HUES48 (cell line): ENCODE measurements around the gene PIGM.
"Not testable (repeated sequence)": the region's sequence is repeated elsewhere in the genome, so short reads cannot be mapped to it uniquely, and the experiment has no call there.

Source experiments
- H3K27ac ChIP-seq: one replicate; pipeline ENCODE4 v1.7.0; 2013; ENCODE audit warnings: low read depth, low read length, inconsistent platforms
- H3K27me3 ChIP-seq: 2 replicates; pipeline ENCODE4 v1.6.1; 2013; ENCODE audit warnings: mild to moderate bottlenecking, low read length; ENCODE audit not compliant: control insufficient read depth, insufficient read depth
- H3K36me3 ChIP-seq: 2 replicates; pipeline ENCODE4 v1.6.1; 2013; ENCODE audit warnings: low read length; ENCODE audit not compliant: control insufficient read depth, insufficient read depth
- H3K4me1 ChIP-seq: 2 replicates; pipeline ENCODE4 v1.6.1; 2013; ENCODE audit warnings: mild to moderate bottlenecking, low read length; ENCODE audit not compliant: control insufficient read depth, insufficient read depth
- H3K4me3 ChIP-seq: 2 replicates; pipeline ENCODE4 v1.5.1; 2013; ENCODE audit warnings: mild to moderate bottlenecking, low read depth, low read length
- H3K9ac ChIP-seq: 2 replicates; pipeline ENCODE4 v1.6.1; 2013; ENCODE audit warnings: mild to moderate bottlenecking, low read depth, low read length, moderate library complexity
- H3K9me3 ChIP-seq: 2 replicates; pipeline ENCODE4 v1.6.1; 2013; ENCODE audit warnings: low read length; ENCODE audit not compliant: control insufficient read depth, insufficient read depth

The PIGM gene

DNA sequence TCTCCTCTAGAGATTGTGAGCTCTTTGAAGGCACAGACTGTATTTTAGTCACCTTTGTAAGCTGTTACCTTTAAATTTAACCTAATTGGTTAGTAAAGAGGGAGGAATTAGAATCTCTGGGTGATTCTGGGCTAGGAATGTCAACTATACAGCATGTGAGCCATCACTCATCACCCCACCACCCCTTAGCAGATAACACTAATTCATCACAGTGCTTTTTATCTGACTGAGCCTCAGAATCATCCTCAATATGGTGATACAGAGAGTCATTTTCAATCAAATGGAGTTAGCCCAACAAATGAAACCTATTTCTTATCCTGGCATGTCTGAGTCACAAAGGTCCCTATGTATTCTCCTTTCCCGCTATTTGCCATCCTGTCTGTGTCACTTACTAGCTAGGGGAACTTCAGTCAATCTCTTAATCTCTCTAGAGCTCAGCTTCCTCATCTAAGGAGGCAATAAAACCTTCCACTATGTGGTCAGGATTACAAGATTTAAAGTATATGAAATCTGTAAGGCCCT lies 24.9 kb upstream of the PIGM start:
- Histone ChIP-seq H3K9ac (no peak overlapping the region), H3K27ac (no peak overlapping the region), H3K9me3 (no peaks in the 10 kb centered on the region), H3K27me3 (peaks cover 4% of the 10 kb centered on the region; the same call in 1 of the 2 replicates), H3K4me1 (peaks cover 5% of the 10 kb centered on the region; the same call in 1 of the 2 replicates), H3K36me3 (no peaks in the 10 kb centered on the region), H3K4me3 (no peak overlapping the region)

DNA sequence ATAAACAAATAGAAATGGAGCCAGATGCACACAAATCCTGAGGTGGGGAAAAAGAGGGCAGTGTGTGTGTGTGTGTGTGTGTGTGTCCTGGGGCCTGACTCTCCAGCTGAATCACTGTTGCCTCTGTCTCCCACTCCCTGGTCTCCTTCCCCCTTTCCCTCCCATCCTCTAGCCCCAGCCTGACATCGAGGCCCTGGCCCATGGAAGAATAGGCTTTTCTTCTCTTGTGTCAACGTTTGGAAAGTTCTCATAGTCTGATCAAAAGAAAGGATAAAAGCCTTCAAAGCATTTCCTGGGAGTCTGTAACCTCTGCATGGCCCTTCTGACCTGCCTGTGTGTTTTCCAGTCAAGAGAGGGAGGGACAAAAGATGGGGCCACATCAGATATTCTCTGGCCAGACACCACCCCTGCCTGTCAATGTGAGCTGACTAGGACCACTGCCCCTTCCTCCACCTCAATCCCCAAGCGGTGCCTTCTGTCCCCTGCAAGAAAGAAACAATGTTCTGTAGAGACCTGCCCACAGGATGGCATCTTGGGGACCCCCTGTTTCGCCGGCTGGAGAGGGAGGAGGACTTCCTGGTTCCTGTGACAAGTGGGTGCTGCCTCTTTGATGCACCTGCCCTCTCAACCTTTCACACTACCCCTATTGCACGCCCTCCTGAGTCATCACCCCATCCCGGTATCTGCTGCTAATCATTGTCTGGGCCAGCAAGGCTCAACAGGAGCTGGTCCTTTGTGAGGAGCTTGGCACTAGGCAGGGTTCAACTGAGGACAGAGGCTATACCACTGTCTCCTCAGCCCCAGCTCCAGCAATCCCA lies 22.0 kb upstream of the PIGM start:
- Histone ChIP-seq H3K27ac (no peak overlapping the region), H3K27me3 (peaks cover 7% of the 10 kb centered on the region; the same call in 1 of the 2 replicates), H3K9ac (no peak overlapping the region), H3K4me3 (no peak overlapping the region), H3K36me3 (no peaks in the 10 kb centered on the region), H3K4me1 (peaks cover 6% of the 10 kb centered on the region), H3K9me3 (no peaks in the 10 kb centered on the region)

DNA sequence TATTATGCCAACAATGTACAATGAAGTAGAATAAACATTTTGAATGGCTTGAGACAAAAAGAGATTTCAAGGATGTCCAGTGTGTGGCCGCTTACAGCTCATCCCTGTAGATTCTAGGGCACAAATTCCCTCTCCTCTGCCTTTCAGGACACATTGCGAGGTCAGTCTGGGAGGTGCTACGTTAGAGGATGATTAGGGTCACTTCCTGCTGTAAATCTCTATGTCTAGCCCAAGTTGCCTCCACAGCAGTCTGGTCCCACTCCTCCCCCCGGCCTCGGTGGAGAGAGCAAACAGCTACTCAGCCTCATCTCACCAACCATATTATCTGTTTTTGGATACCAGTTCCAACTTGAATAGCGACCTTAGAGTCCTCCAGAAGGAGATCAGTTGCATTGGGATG lies 21.1 kb upstream of the PIGM start:
- Histone ChIP-seq H3K4me1 (peaks cover 14% of the 10 kb centered on the region), H3K9me3 (no peaks in the 10 kb centered on the region), H3K36me3 (no peaks in the 10 kb centered on the region), H3K27me3 (peaks cover 7% of the 10 kb centered on the region; the same call in 1 of the 2 replicates), H3K4me3 (no peak overlapping the region), H3K9ac (no peak overlapping the region), H3K27ac (no peak overlapping the region)

GRCh38 chr1:160050619-160051018 lies 18.8 kb upstream of the PIGM start:
- Histone ChIP-seq H3K27me3 (peaks cover 7% of the 10 kb centered on the region; the same call in 1 of the 2 replicates), H3K9me3 (no peaks in the 10 kb centered on the region), H3K36me3 (no peaks in the 10 kb centered on the region), H3K4me1 (peaks cover 32% of the 10 kb centered on the region), H3K4me3 (no peak overlapping the region), H3K27ac (no peak overlapping the region), H3K9ac (no peak overlapping the region)

- H3K36me3 ChIP-seq, H3K9ac ChIP-seq, H3K9me3 ChIP-seq, H3K27ac ChIP-seq, H3K4me3 ChIP-seq, H3K27me3 ChIP-seq: not testable (repeated sequence)
- peaks cover 32% of the 10 kb centered on the region for H3K4me1 ChIP-seq
Observed at GRCh38 chr1:160050182-160050581, 18.4 kb upstream of the PIGM start.

DNA sequence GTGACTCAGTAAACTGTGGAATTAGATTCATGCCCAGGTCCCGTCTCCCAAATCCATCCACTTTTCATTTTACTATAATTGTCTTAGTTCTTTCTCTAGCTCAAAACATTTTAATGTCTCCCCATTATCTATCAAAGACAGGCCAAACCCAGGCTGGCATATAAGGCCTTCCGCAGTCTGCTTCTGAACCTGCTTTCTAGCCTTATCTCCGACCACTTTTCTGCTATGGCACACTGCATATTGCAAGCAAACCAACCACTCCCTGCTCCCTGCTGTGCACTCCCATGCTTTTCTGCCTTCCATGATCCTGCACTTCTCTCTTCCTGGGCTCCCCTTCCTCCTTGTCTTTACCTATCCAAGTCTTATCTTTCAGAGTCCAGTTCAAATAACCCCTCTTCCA lies 17.3 kb upstream of the PIGM start:
- H3K9me3 ChIP-seq: no peaks in the 10 kb centered on the region
- H3K4me3 ChIP-seq: no peak overlapping the region
- H3K27me3 ChIP-seq: peaks cover 7% of the 10 kb centered on the region; the same call in 1 of the 2 replicates
- H3K4me1 ChIP-seq: peaks cover 32% of the 10 kb centered on the region
- H3K9ac ChIP-seq: no peak overlapping the region
- H3K36me3 ChIP-seq: no peaks in the 10 kb centered on the region
- H3K27ac ChIP-seq: no peak overlapping the region

DNA sequence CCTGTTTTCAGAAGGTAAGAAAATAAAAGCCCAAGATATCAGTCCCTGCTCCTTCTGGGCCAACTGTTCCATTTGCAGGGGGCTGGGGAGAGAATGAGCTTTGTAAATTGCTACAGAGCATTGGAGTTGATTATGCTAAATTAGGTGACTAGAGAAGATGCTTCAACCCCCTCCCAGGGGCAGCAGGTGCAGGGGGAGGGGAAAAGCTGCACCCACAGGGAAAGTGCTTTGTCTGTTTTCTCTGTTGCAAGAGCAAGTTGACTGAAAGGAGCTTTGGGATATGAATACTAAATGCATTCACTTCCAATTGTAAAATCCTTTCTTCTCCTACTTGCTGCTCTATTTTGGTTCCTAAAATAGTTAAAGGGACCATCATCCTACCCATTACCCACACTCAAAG lies 16.5 kb upstream of the PIGM start:
- peaks cover 7% of the 10 kb centered on the region; the same call in 1 of the 2 replicates for H3K27me3 ChIP-seq
- H3K9me3 ChIP-seq: no peaks in the 10 kb centered on the region
- no peaks in the 10 kb centered on the region for H3K36me3 ChIP-seq
- H3K4me3 ChIP-seq: 0 out of 2 replicates have a peak overlapping the region, but pooled peaks have one; percentile 16
- H3K4me1 ChIP-seq: peaks cover 32% of the 10 kb centered on the region
- H3K27ac ChIP-seq: peak overlapping the region; percentile 41
- no peak overlapping the region for H3K9ac ChIP-seq

GRCh38 chr1:160047111-160047991 lies 15.6 kb upstream of the PIGM start:
- no peak overlapping the region for H3K9ac ChIP-seq
- H3K27ac ChIP-seq: no peak overlapping the region
- H3K9me3 ChIP-seq: no peaks in the 10 kb centered on the region
- H3K27me3 ChIP-seq: peaks cover 7% of the 10 kb centered on the region; the same call in 1 of the 2 replicates
- no peak overlapping the region for H3K4me3 ChIP-seq
- no peaks in the 10 kb centered on the region for H3K36me3 ChIP-seq
- H3K4me1 ChIP-seq: peaks cover 32% of the 10 kb centered on the region

DNA sequence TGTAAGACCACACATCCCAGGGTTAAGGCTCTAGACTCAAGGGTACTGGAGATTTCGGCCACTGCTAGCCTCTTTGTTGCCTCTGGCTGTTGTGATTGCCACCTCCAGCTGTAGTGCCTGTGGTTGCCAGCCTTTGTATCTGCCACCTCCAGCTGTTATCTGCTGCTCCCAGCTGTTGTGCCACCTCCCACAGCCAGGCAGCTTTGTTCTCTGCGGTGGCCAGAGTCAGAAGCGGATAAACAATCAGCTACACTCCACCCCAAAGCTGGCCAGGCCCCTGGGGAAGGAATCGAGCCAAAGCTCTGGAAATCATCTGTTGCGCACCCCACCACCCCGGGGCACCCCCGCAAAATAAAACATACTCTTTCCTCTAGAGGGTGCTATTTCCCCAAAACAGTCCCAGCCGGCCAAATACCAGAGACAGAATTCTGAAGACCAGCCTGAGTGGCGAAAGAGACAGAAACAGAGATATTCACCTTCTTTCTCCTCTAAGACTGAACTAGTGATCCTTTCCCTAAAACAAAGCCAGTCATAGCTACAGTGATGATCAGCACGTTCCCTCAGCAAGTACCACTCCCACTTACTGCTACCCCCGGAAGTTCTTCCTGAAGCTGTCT lies 14.8 kb upstream of the PIGM start:
- no peak overlapping the region for H3K4me3 ChIP-seq
- no peaks in the 10 kb centered on the region for H3K36me3 ChIP-seq
- H3K27ac ChIP-seq: no peak overlapping the region
- H3K27me3 ChIP-seq: peaks cover 2% of the 10 kb centered on the region; the same call in 1 of the 2 replicates
- no peaks in the 10 kb centered on the region for H3K9me3 ChIP-seq
- H3K4me1 ChIP-seq: peaks cover 32% of the 10 kb centered on the region
- no peak overlapping the region for H3K9ac ChIP-seq

- no peaks in the 10 kb centered on the region for H3K9me3 ChIP-seq
- H3K36me3 ChIP-seq: no peaks in the 10 kb centered on the region
- no peak overlapping the region for H3K4me3 ChIP-seq
- no peaks in the 10 kb centered on the region; the same call in 1 of the 2 replicates for H3K27me3 ChIP-seq
- H3K4me1 ChIP-seq: peaks cover 32% of the 10 kb centered on the region
- no peak overlapping the region for H3K9ac ChIP-seq
- no peak overlapping the region for H3K27ac ChIP-seq
Observed at GRCh38 chr1:160045653-160046052, 13.9 kb upstream of the PIGM start.
